Measurements from ENCODE around the gene STK32C.

STK32C gene

GRCh38 chr10:132200344-132201110 is 107.2 kb downstream of the STK32C start:
- H3K4me3 ChIP-seq (replicated peaks; ENCODE audit: low read depth, low read length): no peak overlapping the region
- TF ChIP-seq, protein P1, sequence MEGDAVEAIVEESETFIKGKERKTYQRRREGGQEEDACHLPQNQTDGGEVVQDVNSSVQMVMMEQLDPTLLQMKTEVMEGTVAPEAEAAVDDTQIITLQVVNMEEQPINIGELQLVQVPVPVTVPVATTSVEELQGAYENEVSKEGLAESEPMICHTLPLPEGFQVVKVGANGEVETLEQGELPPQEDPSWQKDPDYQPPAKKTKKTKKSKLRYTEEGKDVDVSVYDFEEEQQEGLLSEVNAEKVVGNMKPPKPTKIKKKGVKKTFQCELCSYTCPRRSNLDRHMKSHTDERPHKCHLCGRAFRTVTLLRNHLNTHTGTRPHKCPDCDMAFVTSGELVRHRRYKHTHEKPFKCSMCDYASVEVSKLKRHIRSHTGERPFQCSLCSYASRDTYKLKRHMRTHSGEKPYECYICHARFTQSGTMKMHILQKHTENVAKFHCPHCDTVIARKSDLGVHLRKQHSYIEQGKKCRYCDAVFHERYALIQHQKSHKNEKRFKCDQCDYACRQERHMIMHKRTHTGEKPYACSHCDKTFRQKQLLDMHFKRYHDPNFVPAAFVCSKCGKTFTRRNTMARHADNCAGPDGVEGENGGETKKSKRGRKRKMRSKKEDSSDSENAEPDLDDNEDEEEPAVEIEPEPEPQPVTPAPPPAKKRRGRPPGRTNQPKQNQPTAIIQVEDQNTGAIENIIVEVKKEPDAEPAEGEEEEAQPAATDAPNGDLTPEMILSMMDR (IDR thresholded peaks at IDR 0.05; ENCODE audit: insufficient read depth, low read length, poor library complexity, severe bottlenecking): no peak
- H3K27me3 ChIP-seq (replicated peaks; ENCODE audit: control insufficient read depth, insufficient read depth, low read length): no peaks in the 10 kb centered on the region
- no peaks in the 10 kb centered on the region for H3K36me3 ChIP-seq (ENCODE audit: control insufficient read depth, insufficient read depth, low read length)
- DNase-seq (ENCODE audit: extremely low read depth, insufficient read length): no peak

DNA sequence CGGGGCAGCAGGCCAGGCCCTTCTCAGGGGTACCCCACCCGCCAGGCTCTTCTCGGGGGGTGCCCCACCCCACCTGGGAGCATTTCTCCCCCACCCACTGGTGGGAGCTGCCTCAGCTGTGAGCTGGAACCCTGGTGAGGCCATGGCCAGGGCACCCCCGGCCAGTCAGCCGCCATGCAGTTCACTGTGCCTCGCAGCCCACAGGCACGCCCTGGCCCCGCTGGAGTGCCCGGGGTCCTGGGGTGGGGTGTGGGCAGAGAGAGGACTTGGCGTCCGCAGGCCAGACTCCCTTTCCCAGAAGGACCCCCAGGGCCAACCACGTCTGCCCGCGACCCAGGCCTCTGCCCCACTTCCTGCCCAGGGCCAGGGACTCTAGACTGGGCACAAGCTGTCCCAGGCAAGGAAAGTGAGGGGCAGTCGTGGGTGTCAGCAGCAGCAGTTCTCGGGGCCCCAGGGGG is 107.9 kb downstream of the STK32C start:
- Histone ChIP-seq H3K27me3 (replicated peaks; ENCODE audit: control insufficient read depth, insufficient read depth, low read length) (no peaks in the 10 kb centered on the region), H3K36me3 (ENCODE audit: control insufficient read depth, insufficient read depth, low read length) (no peaks in the 10 kb centered on the region), H3K4me3 (replicated peaks; ENCODE audit: low read depth, low read length) (no peak overlapping the region)
- TF ChIP-seq, protein P1 (IDR thresholded peaks at IDR 0.05; ENCODE audit: insufficient read depth, low read length, poor library complexity, severe bottlenecking): no peak
- DNase-seq (ENCODE audit: extremely low read depth, insufficient read length): no peak

GRCh38 chr10:132199268-132199853 is 108.4 kb downstream of the STK32C start:
- no peak overlapping the region for H3K4me3 ChIP-seq (replicated peaks; ENCODE audit: low read depth, low read length)
- TF ChIP-seq, protein P1 (IDR thresholded peaks at IDR 0.05; ENCODE audit: insufficient read depth, low read length, poor library complexity, severe bottlenecking): no peak
- no peaks in the 10 kb centered on the region for H3K27me3 ChIP-seq (replicated peaks; ENCODE audit: control insufficient read depth, insufficient read depth, low read length)
- DNase-seq (ENCODE audit: extremely low read depth, insufficient read length): no peak
- H3K36me3 ChIP-seq (ENCODE audit: control insufficient read depth, insufficient read depth, low read length): no peaks in the 10 kb centered on the region

GRCh38 chr10:132198381-132199181 is 109.2 kb downstream of the STK32C start:
- H3K36me3 ChIP-seq (ENCODE audit: control insufficient read depth, insufficient read depth, low read length): no peaks in the 10 kb centered on the region
- H3K4me3 ChIP-seq (replicated peaks; ENCODE audit: low read depth, low read length): no peak overlapping the region
- no peaks in the 10 kb centered on the region for H3K27me3 ChIP-seq (replicated peaks; ENCODE audit: control insufficient read depth, insufficient read depth, low read length)
- DNase-seq (ENCODE audit: extremely low read depth, insufficient read length): no peak
- TF ChIP-seq, protein P1 (IDR thresholded peaks at IDR 0.05; ENCODE audit: insufficient read depth, low read length, poor library complexity, severe bottlenecking): no peak

- Histone ChIP-seq H3K4me3 (replicated peaks; ENCODE audit: low read depth, low read length) (no peak overlapping the region), H3K36me3 (ENCODE audit: control insufficient read depth, insufficient read depth, low read length) (no peaks in the 10 kb centered on the region), H3K27me3 (replicated peaks; ENCODE audit: control insufficient read depth, insufficient read depth, low read length) (no peaks in the 10 kb centered on the region)
- TF ChIP-seq, protein P1 (IDR thresholded peaks at IDR 0.05; ENCODE audit: insufficient read depth, low read length, poor library complexity, severe bottlenecking): no peak
- no peak for DNase-seq (ENCODE audit: extremely low read depth, insufficient read length)
These were observed 109.7 kb downstream of the STK32C start for GRCh38 chr10:132198068-132198370.
